Cardiac muscle cell (in vitro differentiated cells and primary cell): ENCODE results near the gene CBX3. TPM values are rescaled to one million over a fixed set of nuclear protein-coding genes. Genes with fewer than 3 reads are reported as not detected.

Experiments
- DNase-seq, 2 donors: peaks; one replicate each; pipeline versions ENCODE4 v3.0.0 to v3.0.0-alpha.2; 2010 to 2017; ENCODE audit warnings: low read depth in 1 of 2, low spot score in 1 of 2
- H3K27ac ChIP-seq: fragments of 200-600 bp; sonication (generic); 2 replicates; pipeline ENCODE4 v1.5.1; 2016
- H3K27me3 ChIP-seq: fragments of 200-600 bp; sonication (generic); 2 replicates; pipeline ENCODE4 v1.6.0; 2016; ENCODE audit warnings: control low read depth
- H3K36me3 ChIP-seq: fragments of 200-600 bp; sonication (generic); 2 replicates; pipeline ENCODE4 v1.5.1; 2016; ENCODE audit warnings: control low read depth
- H3K4me1 ChIP-seq: fragments of 200-600 bp; sonication (generic); 2 replicates; pipeline ENCODE4 v1.8.1; 2017; ENCODE audit warnings: low read depth, mild to moderate bottlenecking, mixed run types
- H3K4me3 ChIP-seq: fragments of 200-600 bp; sonication (generic); 2 replicates; pipeline ENCODE4 v1.5.1; 2016; ENCODE audit warnings: mild to moderate bottlenecking
- H3K9me3 ChIP-seq: fragments of 200-600 bp; sonication (generic); 2 replicates; pipeline ENCODE4 v1.5.1; 2017; ENCODE audit warnings: low read depth, mild to moderate bottlenecking, control low read depth
- polyA plus RNA-seq: library from polyadenylated mRNA; unstranded; fragments of >200 nt; fragmentation: Nextera tagmentation; extraction: Ambion mirVana; gene quantifications from 2 replicates; pipeline ENCODE4 v1.2.1, GENCODE V29; 2016
- total RNA-seq: library from RNA; depleted of rRNA; stranded (reverse); fragments of >200 nt; gene quantifications from 2 replicates; pipeline ENCODE4 v1.2.3, GENCODE V29; 2016
- TF ChIP-seq, protein P1 (sequence below): IDR thresholded peaks from 2 replicates; pipeline ENCODE4 v1.5.1; 2012; ENCODE audit warnings: low read depth, mild to moderate bottlenecking, low read length

CBX3 gene
- total and polyA plus RNA-seq, 2 experiments from 2014 or later: 213 to 223 TPM

DNA sequence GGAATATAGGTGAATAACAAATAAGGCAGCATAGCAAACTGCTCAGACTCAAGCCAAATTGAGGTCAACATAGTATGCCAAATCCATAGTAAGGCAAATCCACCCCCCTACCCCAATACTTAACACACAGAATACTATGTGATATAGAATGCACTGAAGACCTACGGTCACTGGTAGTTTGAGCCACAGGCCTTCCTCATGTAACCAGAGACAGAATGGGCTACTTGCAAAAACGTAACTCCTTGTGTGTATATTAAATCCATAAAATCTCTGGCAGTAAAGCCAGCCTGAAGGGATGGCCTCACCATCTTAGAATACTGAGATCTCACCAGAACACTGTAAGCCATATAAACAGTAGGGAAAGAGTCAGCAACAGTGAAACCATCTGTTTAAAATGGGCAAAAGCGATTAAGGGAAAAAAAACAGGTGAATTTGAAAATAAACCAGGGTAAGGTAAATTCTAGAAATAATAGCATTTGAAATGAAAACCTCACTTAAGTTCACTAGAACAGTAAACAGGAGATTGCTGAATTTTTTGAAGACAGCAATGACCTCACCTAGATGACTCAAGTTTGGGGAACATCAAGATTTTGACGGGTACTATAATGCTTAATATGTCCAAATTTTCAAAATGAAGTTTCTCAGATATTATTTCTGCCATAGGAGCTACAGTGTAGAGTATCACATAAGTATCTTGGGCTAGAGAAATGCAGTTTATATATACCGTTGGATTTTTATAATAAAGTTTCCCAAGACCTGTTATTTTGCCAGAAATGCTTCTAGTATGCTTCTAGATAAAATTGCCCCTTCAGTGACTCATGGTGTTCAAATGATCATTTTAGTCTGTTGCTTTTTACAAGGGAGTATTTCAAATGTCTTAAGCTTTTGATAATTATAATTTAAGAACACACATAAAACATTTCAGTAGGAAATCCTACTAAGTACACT is 14.9 kb upstream of the CBX3 start:
- TF ChIP-seq, protein P1, sequence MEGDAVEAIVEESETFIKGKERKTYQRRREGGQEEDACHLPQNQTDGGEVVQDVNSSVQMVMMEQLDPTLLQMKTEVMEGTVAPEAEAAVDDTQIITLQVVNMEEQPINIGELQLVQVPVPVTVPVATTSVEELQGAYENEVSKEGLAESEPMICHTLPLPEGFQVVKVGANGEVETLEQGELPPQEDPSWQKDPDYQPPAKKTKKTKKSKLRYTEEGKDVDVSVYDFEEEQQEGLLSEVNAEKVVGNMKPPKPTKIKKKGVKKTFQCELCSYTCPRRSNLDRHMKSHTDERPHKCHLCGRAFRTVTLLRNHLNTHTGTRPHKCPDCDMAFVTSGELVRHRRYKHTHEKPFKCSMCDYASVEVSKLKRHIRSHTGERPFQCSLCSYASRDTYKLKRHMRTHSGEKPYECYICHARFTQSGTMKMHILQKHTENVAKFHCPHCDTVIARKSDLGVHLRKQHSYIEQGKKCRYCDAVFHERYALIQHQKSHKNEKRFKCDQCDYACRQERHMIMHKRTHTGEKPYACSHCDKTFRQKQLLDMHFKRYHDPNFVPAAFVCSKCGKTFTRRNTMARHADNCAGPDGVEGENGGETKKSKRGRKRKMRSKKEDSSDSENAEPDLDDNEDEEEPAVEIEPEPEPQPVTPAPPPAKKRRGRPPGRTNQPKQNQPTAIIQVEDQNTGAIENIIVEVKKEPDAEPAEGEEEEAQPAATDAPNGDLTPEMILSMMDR: no peak
- Histone ChIP-seq H3K27ac (peak overlapping the region; percentile 34), H3K36me3 (peaks cover 33% of the 10 kb centered on the region)

DNA sequence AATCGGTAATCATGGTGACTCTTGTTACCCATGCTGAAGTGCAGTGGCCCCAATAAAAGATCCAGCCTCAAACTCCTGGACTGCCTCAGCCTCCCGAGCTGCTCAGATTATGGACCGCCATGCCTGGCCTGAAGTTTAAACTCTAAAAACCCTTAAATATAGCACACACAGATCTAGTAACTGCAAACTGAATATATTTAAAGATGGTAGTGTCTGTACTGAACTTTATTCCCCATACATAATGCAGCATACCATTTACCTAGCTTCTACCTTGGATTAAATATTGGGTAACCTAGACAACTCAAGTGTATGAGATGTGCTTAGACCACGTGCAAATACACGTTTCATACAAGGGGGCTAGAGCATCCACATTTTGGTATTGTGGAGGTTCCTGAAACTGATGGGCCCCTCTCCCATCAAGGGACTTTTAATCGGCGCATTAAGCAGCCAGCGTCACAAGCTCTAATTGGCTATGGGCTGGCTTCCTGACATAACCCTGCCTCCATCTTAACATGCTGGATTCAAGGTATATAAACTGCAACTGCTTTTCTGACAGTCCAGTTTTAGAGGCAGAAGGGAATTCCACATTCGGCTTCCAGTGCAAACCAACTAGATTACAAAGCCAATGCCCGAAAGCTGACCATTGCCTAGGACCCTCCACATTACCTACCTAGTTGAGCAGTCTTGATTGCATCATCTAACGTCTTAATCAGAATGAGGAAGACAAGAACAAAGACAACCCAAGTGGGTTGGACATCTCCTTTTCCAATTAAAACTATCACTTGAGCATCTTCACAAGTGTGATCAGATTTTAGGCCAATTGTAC is 14.0 kb upstream of the CBX3 start:
- TF ChIP-seq, protein P1: no peak
- Histone ChIP-seq H3K36me3 (peaks cover 42% of the 10 kb centered on the region), H3K4me3 (no peak overlapping the region), H3K4me1 (no peaks in the 10 kb centered on the region), H3K27me3 (no peaks in the 10 kb centered on the region), H3K9me3 (no peaks in the 10 kb centered on the region), H3K27ac (peak overlapping the region; percentile 36)
- no peak for DNase-seq

More for the DNA sequence above, 14.9 kb upstream of the CBX3 start:
- Histone ChIP-seq H3K27me3 (no peaks in the 10 kb centered on the region), H3K4me1 (no peaks in the 10 kb centered on the region), H3K9me3 (no peaks in the 10 kb centered on the region), H3K4me3 (no peak overlapping the region)
- no peak for DNase-seq

DNA sequence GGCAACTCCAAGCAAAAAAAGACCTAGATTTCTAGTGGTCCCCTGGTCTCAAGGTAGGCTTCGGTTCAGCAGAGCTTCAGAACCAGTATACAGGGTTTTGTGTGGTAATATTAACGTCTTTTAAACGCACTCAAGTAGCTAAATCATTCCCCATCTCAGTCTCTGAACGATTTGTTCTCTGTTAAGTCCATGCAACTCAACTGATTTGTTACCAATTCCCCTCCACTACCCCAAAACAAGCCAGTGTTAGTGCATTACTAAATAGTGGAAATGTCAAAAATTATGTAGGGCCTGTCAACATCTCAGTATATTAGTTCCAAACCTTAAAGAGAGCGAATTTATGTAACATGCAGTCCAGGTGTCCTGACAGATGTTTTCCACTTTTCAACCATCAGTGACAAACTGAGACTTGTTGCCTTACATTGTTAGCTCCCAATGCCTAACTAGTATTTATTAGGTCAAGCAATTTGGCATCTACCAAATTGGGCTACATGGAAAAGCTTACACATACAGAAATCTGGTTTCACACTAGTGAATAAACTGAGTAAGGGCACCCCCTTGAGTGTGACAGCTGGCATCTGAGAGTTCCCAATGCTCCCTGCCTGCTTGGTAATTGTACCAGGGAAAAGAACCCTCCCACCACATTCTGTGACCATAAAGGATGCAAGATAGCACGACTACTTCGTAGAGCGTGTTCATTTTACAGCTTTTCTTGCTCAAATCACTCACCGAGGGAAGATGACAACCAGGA is 13.2 kb upstream of the CBX3 start:
- no peaks in the 10 kb centered on the region for H3K9me3 ChIP-seq
- TF ChIP-seq, protein P1: no peak
- H3K36me3 ChIP-seq: peaks cover 50% of the 10 kb centered on the region
- peak overlapping the region; percentile 36 for H3K27ac ChIP-seq
- no peak for DNase-seq
- H3K4me1 ChIP-seq: no peaks in the 10 kb centered on the region
- no peaks in the 10 kb centered on the region for H3K27me3 ChIP-seq
- H3K4me3 ChIP-seq: no peak overlapping the region

DNA sequence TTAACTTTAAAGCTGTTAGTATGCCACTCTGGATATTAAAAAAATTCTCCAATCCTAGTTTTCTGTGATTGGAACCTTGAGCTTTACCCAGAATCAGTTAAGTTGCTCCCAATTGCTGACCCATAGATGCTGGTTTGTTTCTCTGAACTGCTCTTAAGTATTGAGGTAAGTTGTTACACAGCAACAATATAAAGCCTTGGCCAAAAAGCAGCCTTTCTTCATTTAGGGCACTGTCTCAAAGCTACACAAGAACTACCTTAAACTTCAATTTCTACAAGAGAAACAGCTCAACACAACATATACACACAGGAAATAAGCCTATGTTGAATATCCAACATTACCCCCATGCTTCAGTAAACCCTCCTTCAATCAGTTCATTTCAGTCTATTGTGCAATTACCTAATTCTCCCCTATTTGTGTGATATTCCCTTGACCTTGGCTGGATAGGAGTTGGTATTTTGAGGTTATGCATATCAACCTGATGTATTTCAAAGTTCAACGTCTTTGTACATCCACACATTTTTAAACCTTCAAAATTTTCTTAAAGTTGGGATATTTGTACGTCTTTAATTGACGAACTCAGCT is 12.5 kb upstream of the CBX3 start:
- TF ChIP-seq, protein P1: no peak
- Histone ChIP-seq H3K27me3 (no peaks in the 10 kb centered on the region), H3K27ac (peak overlapping the region; percentile 36), H3K36me3 (peaks cover 57% of the 10 kb centered on the region), H3K4me1 (no peaks in the 10 kb centered on the region), H3K4me3 (no peak overlapping the region), H3K9me3 (no peaks in the 10 kb centered on the region)
- DNase-seq: no peak

DNA sequence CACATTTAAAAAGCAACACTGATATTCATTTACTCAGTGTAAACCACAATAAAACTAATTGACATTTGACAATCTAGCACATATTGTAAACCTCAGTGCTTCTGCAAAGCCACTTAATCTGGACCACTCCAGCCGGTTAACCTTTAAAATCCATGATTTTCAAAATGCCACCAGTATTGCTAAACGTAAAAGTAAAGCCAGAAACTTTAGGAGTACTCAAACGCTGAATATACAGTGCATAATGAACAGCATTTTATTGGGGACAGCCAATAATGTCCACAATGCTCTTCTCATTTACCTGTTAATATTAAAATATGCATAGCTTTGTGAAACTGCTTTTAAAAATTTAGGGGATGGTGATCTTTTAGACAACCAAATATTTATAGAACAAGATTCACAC is 11.8 kb upstream of the CBX3 start:
- no peak for DNase-seq
- TF ChIP-seq, protein P1: no peak
- peak overlapping the region; percentile 36 for H3K27ac ChIP-seq
- no peaks in the 10 kb centered on the region for H3K9me3 ChIP-seq
- H3K36me3 ChIP-seq: peaks cover 61% of the 10 kb centered on the region
- no peaks in the 10 kb centered on the region for H3K27me3 ChIP-seq
- H3K4me3 ChIP-seq: no peak overlapping the region
- H3K4me1 ChIP-seq: no peaks in the 10 kb centered on the region
